ENCODE results near the gene SIM2.

Gene SIM2

GRCh38 chr21:36681117-36681631 lies 17.7 kb upstream of the SIM2 start:
- no peak overlapping the region for H3K4me3 ChIP-seq (ENCODE audit: low read length)
- no peak for DNase-seq (ENCODE audit: low read depth, low spot score)

GRCh38 chr21:36684957-36685714 lies 13.8 kb upstream of the SIM2 start:
- H3K4me3 ChIP-seq (ENCODE audit: low read length) = no peak overlapping the region
- no peak for DNase-seq (ENCODE audit: low read depth, low spot score)

- no peak overlapping the region for H3K4me3 ChIP-seq (ENCODE audit: low read length)
- no peak for DNase-seq (ENCODE audit: low read depth, low spot score)
These were observed 12.0 kb upstream of the SIM2 start for GRCh38 chr21:36686955-36687354.

- DNase-seq (ENCODE audit: low read depth, low spot score) = no peak
- no peak overlapping the region for H3K4me3 ChIP-seq (ENCODE audit: low read length)
These were observed 10.6 kb upstream of the SIM2 start for GRCh38 chr21:36688324-36688723.

GRCh38 chr21:36689324-36689723 lies 9.6 kb upstream of the SIM2 start:
- H3K4me3 ChIP-seq (ENCODE audit: low read length) = no peak overlapping the region
- no peak for DNase-seq (ENCODE audit: low read depth, low spot score)

GRCh38 chr21:36690628-36691554 lies 8.0 kb upstream of the SIM2 start:
- H3K4me3 ChIP-seq (ENCODE audit: low read length) = no peak overlapping the region
- no peak for DNase-seq (ENCODE audit: low read depth, low spot score)

GRCh38 chr21:36691555-36692041 lies 7.3 kb upstream of the SIM2 start:
- no peak overlapping the region for H3K4me3 ChIP-seq (ENCODE audit: low read length)
- DNase-seq (ENCODE audit: low read depth, low spot score) = no peak

- no peak overlapping the region for H3K4me3 ChIP-seq (ENCODE audit: low read length)
These were observed 6.6 kb upstream of the SIM2 start for GRCh38 chr21:36692114-36692834.

GRCh38 chr21:36692835-36693488 lies 6.0 kb upstream of the SIM2 start:
- no peak for DNase-seq (ENCODE audit: low read depth, low spot score)
- no peak overlapping the region for H3K4me3 ChIP-seq (ENCODE audit: low read length)

More at GRCh38 chr21:36692114-36692834, 6.6 kb upstream of the SIM2 start:
- no peak for DNase-seq (ENCODE audit: low read depth, low spot score)

- no peak overlapping the region for H3K4me3 ChIP-seq (ENCODE audit: low read length)
- DNase-seq (ENCODE audit: low read depth, low spot score) = no peak
These were observed 5.4 kb upstream of the SIM2 start for GRCh38 chr21:36693489-36694030.

- no peak for DNase-seq (ENCODE audit: low read depth, low spot score)
- H3K4me3 ChIP-seq (ENCODE audit: low read length) = no peak overlapping the region
These were observed 4.8 kb upstream of the SIM2 start for GRCh38 chr21:36694031-36694515.

GRCh38 chr21:36694593-36695282 lies 4.2 kb upstream of the SIM2 start:
- no peak for DNase-seq (ENCODE audit: low read depth, low spot score)
- no peak overlapping the region for H3K4me3 ChIP-seq (ENCODE audit: low read length)

- DNase-seq (ENCODE audit: low read depth, low spot score) = no peak
- H3K4me3 ChIP-seq (ENCODE audit: low read length) = no peak overlapping the region
These were observed 3.7 kb upstream of the SIM2 start for GRCh38 chr21:36695283-36695634.

- DNase-seq (ENCODE audit: low read depth, low spot score) = no peak
These were observed 3.1 kb upstream of the SIM2 start for GRCh38 chr21:36695671-36696389.

GRCh38 chr21:36696390-36697059 lies 2.4 kb upstream of the SIM2 start:
- H3K4me3 ChIP-seq (ENCODE audit: low read length) = no peak overlapping the region
- DNase-seq (ENCODE audit: low read depth, low spot score) = no peak

More at GRCh38 chr21:36695671-36696389, 3.1 kb upstream of the SIM2 start:
- no peak overlapping the region for H3K4me3 ChIP-seq (ENCODE audit: low read length)

GRCh38 chr21:36697060-36697850 lies 1.7 kb upstream of the SIM2 start:
- H3K4me3 ChIP-seq (ENCODE audit: low read length) = no peak overlapping the region
- DNase-seq (ENCODE audit: low read depth, low spot score) = no peak

Data from Jurkat, Clone E6-1 (cell line).